Muscle layer of duodenum (tissue), 2 donors: ENCODE data around the gene TOMM20.

ENCODE experiments used
- H3K27ac ChIP-seq: one replicate; pipeline ENCODE4 v1.7.0; 2013; ENCODE audit warnings: mild to moderate bottlenecking, low read length
- H3K27me3 ChIP-seq: one replicate; pipeline ENCODE4 v1.7.0; 2013; ENCODE audit warnings: low read depth, mild to moderate bottlenecking, control low read depth, low read length
- H3K36me3 ChIP-seq, 2 donors: one replicate each; pipeline ENCODE4 v1.7.0; 2013; ENCODE audit warnings: low read length in 2 of 2, control low read depth in 1 of 2, mild to moderate bottlenecking in 1 of 2; ENCODE audit not compliant: insufficient read depth in 2 of 2, control insufficient read depth in 1 of 2
- H3K4me1 ChIP-seq, 2 donors: one replicate each; pipeline ENCODE4 v1.7.0; 2013; ENCODE audit warnings: low read length in 2 of 2, mild to moderate bottlenecking in 2 of 2, control low read depth in 1 of 2, moderate library complexity in 1 of 2; ENCODE audit not compliant: insufficient read depth in 2 of 2, control insufficient read depth in 1 of 2
- H3K4me3 ChIP-seq, 2 donors: one replicate each; pipeline ENCODE4 v1.7.0; 2013; ENCODE audit warnings: low read length in 2 of 2, low read depth in 1 of 2, mild to moderate bottlenecking in 1 of 2
- H3K9me3 ChIP-seq, 2 donors: one replicate each; pipeline ENCODE4 v1.7.0; 2013; ENCODE audit warnings: low read length in 2 of 2, control low read depth in 1 of 2, mild to moderate bottlenecking in 1 of 2; ENCODE audit not compliant: control insufficient read depth in 1 of 2
- donor health status: healthy.

The TOMM20 gene

DNA sequence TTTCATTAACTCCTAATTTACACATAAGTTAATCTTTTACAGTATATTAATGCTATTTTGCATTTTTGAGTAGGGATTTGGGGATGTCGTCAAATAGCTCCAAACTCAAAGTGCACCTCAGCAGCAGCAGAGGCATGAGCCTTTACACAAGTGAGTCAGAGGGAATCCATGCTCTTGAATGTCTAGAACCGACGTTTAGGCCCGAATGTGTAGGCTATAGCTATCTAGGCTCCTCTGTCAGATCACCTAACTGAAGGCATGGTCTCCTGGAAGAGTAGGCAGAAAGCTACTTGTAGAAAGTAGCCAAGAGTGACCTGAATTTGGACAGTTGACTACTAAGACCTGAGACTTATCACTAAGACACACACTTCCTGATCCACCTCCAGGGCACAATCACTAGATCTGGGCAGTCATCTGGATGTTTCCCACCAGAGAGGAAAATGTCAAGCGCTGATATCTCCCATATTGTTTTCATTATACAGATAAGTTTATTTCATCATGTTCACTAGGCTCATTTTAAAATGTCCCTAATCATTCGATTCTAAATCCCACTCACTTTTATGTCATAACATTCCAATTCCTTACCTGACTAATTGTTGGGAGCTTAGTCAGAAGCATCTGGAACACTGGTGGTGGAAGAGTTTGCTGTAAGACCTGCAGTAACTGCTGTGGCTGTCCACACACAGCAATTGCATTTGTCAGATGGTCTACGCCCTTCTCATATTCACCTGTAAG, 15.3 kb downstream of the TOMM20 start:
- H3K4me1 ChIP-seq, result no peaks in the 10 kb centered on the region
- peaks cover 44 to 58% of the 10 kb centered on the region in 2 donors for H3K36me3 ChIP-seq
- no peaks in the 10 kb centered on the region for H3K9me3 ChIP-seq
- no peaks in the 10 kb centered on the region for H3K27me3 ChIP-seq
- H3K4me3 ChIP-seq, result no peak overlapping the region
- no peak overlapping the region for H3K27ac ChIP-seq

- Histone ChIP-seq H3K9me3 (no peaks in the 10 kb centered on the region), H3K4me1 (no peaks in the 10 kb centered on the region), H3K27me3 (no peaks in the 10 kb centered on the region), H3K4me3 (no peak overlapping the region), H3K27ac (no peak overlapping the region), H3K36me3 (peaks cover 36 to 57% of the 10 kb centered on the region in 2 donors)
Measured at GRCh38 chr1:235112297-235113182, 16.1 kb downstream of the TOMM20 start.

GRCh38 chr1:235111107-235111506, 17.5 kb downstream of the TOMM20 start:
- H3K27me3 ChIP-seq, result no peaks in the 10 kb centered on the region
- H3K4me1 ChIP-seq, result no peaks in the 10 kb centered on the region
- no peak overlapping the region for H3K4me3 ChIP-seq
- no peak overlapping the region for H3K27ac ChIP-seq
- peaks cover 33 to 55% of the 10 kb centered on the region in 2 donors for H3K36me3 ChIP-seq
- no peaks in the 10 kb centered on the region for H3K9me3 ChIP-seq

- peaks cover 32 to 55% of the 10 kb centered on the region in 2 donors for H3K36me3 ChIP-seq
- no peak overlapping the region for H3K27ac ChIP-seq
- H3K9me3 ChIP-seq, result no peaks in the 10 kb centered on the region
- no peaks in the 10 kb centered on the region for H3K27me3 ChIP-seq
- H3K4me3 ChIP-seq, result no peak overlapping the region
- H3K4me1 ChIP-seq, result peaks cover under 1 to 6% of the 10 kb centered on the region in 2 donors
Measured at GRCh38 chr1:235108876-235109275, 19.8 kb downstream of the TOMM20 start.

GRCh38 chr1:235108185-235108593, 20.4 kb downstream of the TOMM20 start:
- Histone ChIP-seq H3K4me3 (no peak overlapping the region), H3K27ac (no peak overlapping the region), H3K4me1 (peaks cover 3 to 6% of the 10 kb centered on the region in 2 donors), H3K36me3 (peaks cover 26 to 49% of the 10 kb centered on the region in 2 donors), H3K27me3 (no peaks in the 10 kb centered on the region), H3K9me3 (no peaks in the 10 kb centered on the region)

- Histone ChIP-seq H3K9me3 (no peaks in the 10 kb centered on the region), H3K27ac (no peak overlapping the region), H3K36me3 (peaks cover 20 to 44% of the 10 kb centered on the region in 2 donors), H3K27me3 (no peaks in the 10 kb centered on the region), H3K4me1 (peaks cover 3 to 6% of the 10 kb centered on the region in 2 donors), H3K4me3 (no peak overlapping the region)
Measured at GRCh38 chr1:235107368-235108184, 21.1 kb downstream of the TOMM20 start.

GRCh38 chr1:235106457-235106856, 22.2 kb downstream of the TOMM20 start:
- H3K36me3 ChIP-seq, result peaks cover 19 to 38% of the 10 kb centered on the region in 2 donors
- peaks cover 3 to 6% of the 10 kb centered on the region in 2 donors for H3K4me1 ChIP-seq
- H3K27me3 ChIP-seq, result no peaks in the 10 kb centered on the region
- no peak overlapping the region for H3K4me3 ChIP-seq
- no peak overlapping the region for H3K27ac ChIP-seq
- H3K9me3 ChIP-seq, result no peaks in the 10 kb centered on the region

DNA sequence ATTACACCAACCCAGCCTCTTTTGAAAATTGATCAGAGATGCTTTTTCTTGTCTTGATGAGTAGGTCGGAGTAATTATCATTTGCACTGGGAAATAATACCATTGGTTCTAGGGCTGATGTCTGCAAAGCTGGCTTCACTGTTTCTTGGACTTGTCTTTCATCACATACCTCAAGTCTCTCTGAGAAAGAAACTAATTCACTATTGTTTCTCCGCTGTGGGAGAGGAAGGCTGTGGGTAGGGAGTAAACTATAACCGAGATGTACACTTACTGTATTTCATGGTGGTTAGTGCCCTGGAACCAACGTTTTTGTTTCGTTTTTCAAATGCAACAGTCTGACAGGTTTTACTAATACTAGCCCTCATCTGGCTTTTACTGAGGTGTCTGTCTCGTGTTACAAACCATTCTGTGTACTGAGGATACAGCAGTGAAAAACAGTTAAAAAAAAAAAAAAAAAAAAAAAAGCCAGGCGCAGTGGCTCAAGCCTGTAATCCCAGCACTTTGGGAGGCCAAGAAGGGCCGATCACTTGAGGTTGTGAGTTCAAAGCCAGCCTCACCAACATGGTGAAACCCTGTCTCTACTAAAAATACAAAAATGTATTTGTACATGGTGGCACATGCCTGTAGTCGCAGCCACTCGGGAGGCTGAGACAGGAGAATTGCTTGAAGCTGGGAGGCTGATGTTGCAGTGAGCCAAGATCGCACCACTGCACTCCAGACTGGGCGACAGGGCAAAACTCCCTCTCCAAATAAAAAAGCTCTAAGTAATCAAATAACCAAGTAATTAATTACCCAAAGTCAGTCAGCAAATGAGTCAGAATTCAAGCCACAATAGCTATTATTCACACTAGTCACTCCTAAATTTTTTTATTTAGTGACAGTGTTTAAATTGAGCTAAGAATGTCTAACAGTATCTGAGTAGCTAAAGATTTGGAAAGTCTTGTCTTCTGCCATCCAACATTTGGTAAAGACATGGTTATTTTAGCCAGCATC, 23.3 kb downstream of the TOMM20 start:
- no peaks in the 10 kb centered on the region for H3K9me3 ChIP-seq
- peaks cover 3 to 6% of the 10 kb centered on the region in 2 donors for H3K4me1 ChIP-seq
- H3K36me3 ChIP-seq, result peaks cover 14 to 26% of the 10 kb centered on the region in 2 donors
- H3K27me3 ChIP-seq, result no peaks in the 10 kb centered on the region
- H3K4me3 ChIP-seq, result no peak overlapping the region
- H3K27ac ChIP-seq, result no peak overlapping the region

DNA sequence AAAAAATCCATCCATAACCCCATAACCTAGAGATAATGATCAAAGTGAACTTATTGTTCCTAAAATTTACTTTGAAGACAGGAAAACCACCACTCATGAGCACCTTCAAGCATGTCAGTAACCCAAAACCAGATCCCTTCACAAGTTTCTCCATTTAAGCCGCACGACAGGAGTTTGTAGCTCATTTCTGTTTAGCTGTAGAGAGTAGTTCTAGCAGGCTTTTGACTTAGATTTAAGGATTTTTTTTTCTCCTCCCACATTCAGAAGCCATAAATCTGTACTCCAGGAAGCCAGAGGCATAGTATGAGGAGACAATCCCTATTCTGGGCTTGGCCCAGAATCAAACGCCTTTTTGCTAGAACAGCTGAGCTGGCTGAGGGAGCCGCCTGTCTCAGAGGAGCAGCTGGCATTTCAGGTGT, 25.6 kb downstream of the TOMM20 start:
- Histone ChIP-seq H3K4me3 (no peak overlapping the region), H3K36me3 (peaks cover 0 to 10% of the 10 kb centered on the region in 2 donors), H3K27me3 (no peaks in the 10 kb centered on the region), H3K27ac (no peak overlapping the region), H3K4me1 (peaks cover 3 to 6% of the 10 kb centered on the region in 2 donors), H3K9me3 (no peaks in the 10 kb centered on the region)

- Histone ChIP-seq H3K9me3 (no peaks in the 10 kb centered on the region), H3K4me1 (peaks cover 3 to 6% of the 10 kb centered on the region in 2 donors), H3K27me3 (no peaks in the 10 kb centered on the region), H3K4me3 (no peak overlapping the region), H3K36me3 (peaks cover 0 to 2% of the 10 kb centered on the region in 2 donors), H3K27ac (no peak overlapping the region)
Measured at GRCh38 chr1:235102259-235102582, 26.4 kb downstream of the TOMM20 start.
